Measurements from ENCODE around the gene EMD.

EMD gene

GRCh38 chrX:154355094-154355775 is 23.9 kb upstream of the EMD start:
- no peak for DNase-seq (ENCODE audit: low read depth in 2 of 2)

- no peak for DNase-seq (ENCODE audit: low read depth in 2 of 2)
Observed at GRCh38 chrX:154355776-154356140, 23.3 kb upstream of the EMD start.

GRCh38 chrX:154356596-154356995 is 22.5 kb upstream of the EMD start:
- no peak for DNase-seq (ENCODE audit: low read depth in 2 of 2)

GRCh38 chrX:154357205-154357604 is 21.9 kb upstream of the EMD start:
- DNase-seq (ENCODE audit: low read depth in 2 of 2): no peak

GRCh38 chrX:154358011-154358410 is 21.1 kb upstream of the EMD start:
- DNase-seq (ENCODE audit: low read depth in 2 of 2): no peak

- no peak for DNase-seq (ENCODE audit: low read depth in 2 of 2)
Observed at GRCh38 chrX:154358829-154359228, 20.3 kb upstream of the EMD start.

- DNase-seq (ENCODE audit: low read depth in 2 of 2): no peak
Observed at GRCh38 chrX:154359362-154360154, 19.5 kb upstream of the EMD start.

GRCh38 chrX:154360155-154360713 is 18.9 kb upstream of the EMD start:
- DNase-seq (ENCODE audit: low read depth in 2 of 2): no peak

GRCh38 chrX:154362085-154362742 is 16.9 kb upstream of the EMD start:
- DNase-seq (ENCODE audit: low read depth in 2 of 2): no peak

- no peak for DNase-seq (ENCODE audit: low read depth in 2 of 2)
Observed at GRCh38 chrX:154363706-154364439, 15.2 kb upstream of the EMD start.

- DNase-seq (ENCODE audit: low read depth in 2 of 2): no peak
Observed at GRCh38 chrX:154365052-154365600, 14.0 kb upstream of the EMD start.

- no peak for DNase-seq (ENCODE audit: low read depth in 2 of 2)
Observed at GRCh38 chrX:154365997-154366665, 13.0 kb upstream of the EMD start.

GRCh38 chrX:154366666-154367055 is 12.4 kb upstream of the EMD start:
- DNase-seq (ENCODE audit: low read depth in 2 of 2): no peak

GRCh38 chrX:154367474-154368308 is 11.4 kb upstream of the EMD start:
- DNase-seq (ENCODE audit: low read depth in 2 of 2): no peak

GRCh38 chrX:154368630-154369448 is 10.3 kb upstream of the EMD start:
- peak; percentile 81 to 89 for DNase-seq (ENCODE audit: low read depth in 2 of 2)

- peak; percentile 49 to 63 for DNase-seq (ENCODE audit: low read depth in 2 of 2)
Observed at GRCh38 chrX:154369449-154370299, 9.4 kb upstream of the EMD start.

GRCh38 chrX:154370300-154371016 is 8.6 kb upstream of the EMD start:
- DNase-seq (ENCODE audit: low read depth in 2 of 2): no peak

Measured in stimulated activated CD8-positive, alpha-beta memory T cell treated with anti-CD3 and anti-CD28 coated beads, Interleukin-7, amount 100 ng/mL, for 1 hour (primary cell).